ENCODE data around the gene QSOX1.

The QSOX1 gene

GRCh38 chr1:180169640-180170195, 15.0 kb downstream of the QSOX1 start:
- DNase-seq (ENCODE audit: extremely low read depth in 1 of 2, low read depth in 1 of 2): no peak

DNA sequence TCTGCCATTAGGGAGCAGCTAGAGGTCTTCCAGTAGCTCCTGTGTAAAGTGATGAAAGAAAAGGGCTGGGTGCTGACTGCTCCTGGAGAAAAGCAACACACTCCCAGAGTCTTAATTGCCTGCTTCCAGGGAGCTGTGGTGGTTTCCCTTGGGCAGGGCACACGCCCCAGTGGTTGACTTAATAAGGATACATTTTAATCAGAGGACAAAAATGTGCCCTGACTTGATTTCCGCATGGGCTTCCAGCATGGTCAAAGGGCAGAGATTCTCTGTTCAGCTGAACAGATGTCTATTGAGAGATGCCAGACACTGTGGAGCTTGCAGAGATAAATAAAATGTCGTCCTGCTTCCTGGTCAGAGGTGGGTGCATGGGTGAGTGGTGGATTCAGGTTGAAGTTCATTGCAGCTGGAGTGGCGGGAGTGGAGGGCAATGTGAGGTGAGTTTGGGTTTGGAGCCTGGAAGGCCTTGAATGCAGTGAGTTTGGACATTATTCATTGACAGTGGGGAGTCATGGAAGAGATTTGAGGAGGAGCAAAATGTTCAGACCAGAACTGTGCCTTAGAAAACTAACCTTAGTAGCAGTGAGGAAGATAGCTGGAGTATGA, 16.0 kb downstream of the QSOX1 start:
- no peak for DNase-seq (ENCODE audit: extremely low read depth in 1 of 2, low read depth in 1 of 2)

DNA sequence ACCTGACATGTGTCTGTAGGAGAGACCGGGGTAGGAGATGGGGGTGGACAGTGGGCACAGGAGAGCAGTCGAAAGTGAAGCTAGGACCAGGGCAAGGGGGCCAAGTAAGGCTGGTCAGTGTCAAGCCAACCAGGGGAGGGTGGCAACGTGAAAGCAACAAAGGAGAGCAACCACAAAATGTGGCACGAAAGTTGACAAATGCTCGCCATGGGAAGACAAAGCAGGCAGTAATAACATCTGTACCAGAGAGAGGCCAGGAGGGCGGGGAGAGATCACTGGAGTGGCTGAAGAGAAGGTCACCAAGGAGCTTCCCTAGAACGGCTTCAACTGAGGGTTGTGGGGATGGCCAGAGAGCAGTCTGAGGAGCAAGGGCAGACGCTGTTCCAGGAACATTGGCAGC, 17.0 kb downstream of the QSOX1 start:
- DNase-seq (ENCODE audit: extremely low read depth in 1 of 2, low read depth in 1 of 2): no peak

DNA sequence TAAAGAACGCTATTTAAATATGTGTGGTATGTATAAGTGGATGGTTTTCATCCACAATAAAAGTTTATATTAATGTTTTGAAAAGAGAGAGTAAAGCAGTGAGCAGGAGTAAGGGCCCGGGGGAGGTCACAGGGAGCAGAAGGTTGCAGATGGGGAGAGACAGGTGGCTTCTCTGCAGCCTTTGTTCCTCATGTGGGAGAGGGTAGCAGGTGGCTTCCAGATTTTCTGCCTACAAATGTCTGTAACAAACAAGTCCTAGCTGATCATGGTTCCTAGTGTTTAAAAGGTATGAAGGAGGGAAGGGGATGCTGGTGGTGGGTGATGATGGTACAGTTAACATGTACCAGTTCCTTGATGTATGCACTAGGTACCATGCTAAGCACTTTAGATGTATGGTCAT, 18.8 kb downstream of the QSOX1 start:
- no peak for DNase-seq (ENCODE audit: extremely low read depth in 1 of 2, low read depth in 1 of 2)

- DNase-seq (ENCODE audit: extremely low read depth in 1 of 2, low read depth in 1 of 2): no peak
These were observed 19.3 kb downstream of the QSOX1 start for GRCh38 chr1:180173952-180174351.

DNA sequence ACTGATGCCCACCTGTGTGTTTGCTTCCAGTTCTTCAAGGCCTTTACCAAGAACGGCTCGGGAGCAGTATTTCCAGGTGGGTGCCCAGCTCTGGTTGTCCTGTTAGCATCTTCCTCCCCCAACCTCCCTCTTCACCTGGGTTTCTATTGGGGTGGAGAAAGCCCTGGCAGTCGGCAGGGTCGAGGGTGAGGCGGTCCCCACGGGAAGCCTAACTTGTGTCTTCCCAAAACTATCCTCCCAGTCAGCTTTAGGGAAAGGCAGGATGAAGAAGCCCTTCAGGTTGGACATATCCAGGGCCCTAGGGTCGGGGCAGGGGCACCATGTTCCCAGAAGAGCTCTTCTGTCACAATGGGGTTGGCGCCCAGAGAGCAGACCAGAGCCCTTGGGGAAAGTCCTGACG, 20.6 kb downstream of the QSOX1 start:
- no peak for DNase-seq (ENCODE audit: extremely low read depth in 1 of 2, low read depth in 1 of 2)

DNA sequence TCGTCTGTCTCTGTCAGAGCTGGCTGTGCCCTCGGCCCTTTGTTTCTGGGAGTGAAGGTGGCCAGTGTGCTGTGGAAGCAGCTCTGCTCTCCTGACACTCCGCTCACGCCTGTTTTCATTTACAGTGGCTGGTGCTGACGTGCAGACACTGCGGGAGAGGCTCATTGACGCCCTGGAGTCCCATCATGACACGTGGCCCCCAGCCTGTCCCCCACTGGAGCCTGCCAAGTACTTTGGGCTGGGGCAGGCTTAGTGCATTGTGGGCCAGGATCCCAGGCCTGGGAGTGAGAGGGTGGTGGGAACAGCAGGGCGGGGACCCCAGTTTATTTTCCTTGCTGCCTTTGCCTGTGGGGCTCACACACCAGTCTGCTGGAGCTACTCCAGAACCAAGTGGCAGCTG, 21.1 kb downstream of the QSOX1 start:
- no peak for DNase-seq (ENCODE audit: extremely low read depth in 1 of 2, low read depth in 1 of 2)

DNA sequence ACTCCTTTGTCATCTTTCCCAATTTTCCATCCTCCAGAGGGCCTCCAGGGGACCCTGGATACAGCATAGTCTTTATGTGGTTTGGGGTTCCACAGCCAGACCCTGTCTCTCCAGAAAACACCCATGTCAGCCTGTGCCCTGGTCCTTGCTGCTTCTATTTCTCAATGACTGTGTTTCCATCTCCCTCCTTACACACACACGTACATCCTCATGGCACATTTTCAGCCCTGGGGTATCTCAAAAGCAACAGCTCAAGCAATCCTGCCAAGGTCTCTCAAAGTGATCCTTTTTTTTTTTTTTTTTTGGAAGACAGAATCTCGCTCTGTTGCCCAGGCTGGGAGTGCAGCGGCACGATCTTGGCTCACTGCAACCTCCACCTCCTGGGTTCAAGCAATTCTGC, 22.3 kb downstream of the QSOX1 start:
- no peak for DNase-seq (ENCODE audit: extremely low read depth in 1 of 2, low read depth in 1 of 2)

DNA sequence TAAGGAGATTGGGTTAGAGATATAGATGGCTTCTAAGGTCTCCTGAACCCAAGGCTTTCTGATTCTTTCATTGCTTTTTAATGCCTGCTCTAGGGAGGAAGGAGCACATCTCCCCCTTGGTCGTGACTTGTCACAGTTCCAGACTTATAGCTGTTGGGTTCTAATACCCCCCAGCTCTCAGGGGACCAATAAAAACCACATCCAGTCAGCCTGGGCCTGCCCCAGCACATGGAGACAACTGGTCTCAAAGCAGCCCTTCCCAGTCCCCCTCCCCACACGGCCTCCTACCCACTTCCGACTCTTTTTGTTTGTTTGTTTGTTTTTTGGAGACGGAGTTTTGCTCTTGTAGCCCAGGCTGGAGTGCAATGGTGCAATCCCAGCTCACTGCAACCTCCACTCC, 23.3 kb downstream of the QSOX1 start:
- DNase-seq (ENCODE audit: extremely low read depth in 1 of 2, low read depth in 1 of 2): no peak

GRCh38 chr1:180178511-180179161, 24.0 kb downstream of the QSOX1 start:
- peak in 1 of 2 donors; percentile 47 for DNase-seq (ENCODE audit: extremely low read depth in 1 of 2, low read depth in 1 of 2)

GRCh38 chr1:180179162-180179957, 24.7 kb downstream of the QSOX1 start:
- no peak for DNase-seq (ENCODE audit: extremely low read depth in 1 of 2, low read depth in 1 of 2)

DNA sequence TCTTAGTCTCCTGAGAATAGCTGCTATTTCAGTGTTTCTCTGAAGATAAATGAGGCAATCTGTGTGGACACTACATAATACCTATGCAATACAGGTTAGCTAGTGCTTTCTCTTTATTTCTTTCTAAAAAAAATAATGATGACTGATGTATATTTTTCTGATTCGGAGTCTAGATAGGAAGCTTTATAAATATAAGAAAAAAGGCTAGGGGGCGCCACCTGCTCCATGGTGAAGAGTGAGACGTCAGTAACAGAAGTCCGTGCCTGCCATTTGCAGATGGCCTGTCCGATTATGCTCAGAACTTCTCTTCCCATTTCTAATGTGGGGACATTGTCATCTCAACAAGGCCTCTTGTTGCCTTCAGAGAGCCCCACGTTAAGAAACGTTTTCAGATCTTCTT, 26.4 kb downstream of the QSOX1 start:
- no peak for DNase-seq (ENCODE audit: extremely low read depth in 1 of 2, low read depth in 1 of 2)

- DNase-seq (ENCODE audit: extremely low read depth in 1 of 2, low read depth in 1 of 2): no peak
These were observed 27.4 kb downstream of the QSOX1 start for GRCh38 chr1:180181996-180182642.

DNA sequence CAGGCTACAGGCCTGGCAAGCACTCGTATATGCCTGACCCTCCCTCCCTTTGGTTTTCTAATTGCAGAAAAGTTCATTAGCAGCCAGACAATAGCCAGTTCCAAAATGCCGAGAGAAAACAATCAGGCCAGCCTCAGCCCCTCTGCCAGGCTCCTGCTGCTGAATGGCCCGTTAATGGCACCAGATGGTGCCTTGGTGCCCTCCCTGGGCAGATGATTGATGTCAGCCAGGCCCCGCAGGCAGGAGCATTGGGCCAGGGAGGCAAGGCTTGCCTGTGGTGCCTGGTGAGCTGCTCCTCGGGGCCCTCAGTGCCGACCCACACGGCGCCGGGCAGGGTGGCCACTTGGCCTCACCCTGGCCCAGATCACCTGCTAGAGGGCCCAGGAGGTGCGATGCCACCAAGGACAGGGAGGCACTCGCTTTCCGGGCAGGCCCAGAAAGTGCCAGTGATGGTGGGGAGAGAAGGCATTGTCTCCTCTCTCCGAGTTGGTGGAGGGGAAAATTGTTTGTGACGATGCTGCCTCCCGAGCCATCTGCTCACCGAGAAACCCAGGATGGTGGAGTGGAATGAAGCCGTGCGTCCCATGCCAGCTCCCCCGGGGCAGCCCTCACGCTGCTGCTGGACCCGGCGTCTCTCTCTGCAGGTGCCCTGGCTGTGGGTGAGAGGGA, 28.1 kb downstream of the QSOX1 start:
- no peak for DNase-seq (ENCODE audit: extremely low read depth in 1 of 2, low read depth in 1 of 2)

DNA sequence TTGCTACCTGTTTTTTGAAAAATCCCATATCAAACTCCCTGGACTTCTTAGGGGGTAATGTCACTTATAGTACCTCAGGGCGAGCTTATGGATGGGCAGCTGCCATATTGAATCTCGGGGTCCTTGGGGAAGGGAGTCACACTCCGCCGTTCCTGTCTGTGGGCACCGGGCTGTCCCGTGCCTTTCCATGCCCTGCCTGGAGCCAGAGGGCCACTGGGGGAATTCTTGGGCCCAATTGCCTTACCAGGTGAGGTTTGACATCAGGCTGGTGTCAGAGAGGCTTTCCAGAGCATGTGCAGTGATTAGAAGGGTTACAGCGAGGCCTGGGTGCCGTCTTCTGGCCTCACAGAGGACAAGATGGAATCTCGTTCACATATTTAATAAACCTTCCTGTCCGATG, 28.8 kb downstream of the QSOX1 start:
- no peak for DNase-seq (ENCODE audit: extremely low read depth in 1 of 2, low read depth in 1 of 2)

DNA sequence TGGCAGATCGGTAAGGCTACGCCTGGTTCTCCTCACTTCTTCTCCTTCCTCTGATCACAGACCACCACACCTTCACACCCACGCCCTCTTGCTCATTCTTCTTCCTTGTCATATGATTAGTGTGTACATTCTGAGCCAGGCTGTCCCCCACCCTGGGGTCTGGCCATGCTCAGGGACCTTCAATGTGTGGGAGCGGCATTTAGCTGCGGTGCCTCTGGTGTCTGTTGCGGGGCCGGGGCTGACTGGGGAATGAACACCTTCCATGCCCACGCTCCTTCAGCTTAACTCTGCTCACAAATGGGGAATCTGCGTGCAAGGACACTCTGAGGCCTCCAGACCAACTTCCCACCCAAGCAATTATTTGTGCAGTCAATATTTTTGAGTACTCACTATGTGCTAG, 29.4 kb downstream of the QSOX1 start:
- no peak for DNase-seq (ENCODE audit: extremely low read depth in 1 of 2, low read depth in 1 of 2)

DNA sequence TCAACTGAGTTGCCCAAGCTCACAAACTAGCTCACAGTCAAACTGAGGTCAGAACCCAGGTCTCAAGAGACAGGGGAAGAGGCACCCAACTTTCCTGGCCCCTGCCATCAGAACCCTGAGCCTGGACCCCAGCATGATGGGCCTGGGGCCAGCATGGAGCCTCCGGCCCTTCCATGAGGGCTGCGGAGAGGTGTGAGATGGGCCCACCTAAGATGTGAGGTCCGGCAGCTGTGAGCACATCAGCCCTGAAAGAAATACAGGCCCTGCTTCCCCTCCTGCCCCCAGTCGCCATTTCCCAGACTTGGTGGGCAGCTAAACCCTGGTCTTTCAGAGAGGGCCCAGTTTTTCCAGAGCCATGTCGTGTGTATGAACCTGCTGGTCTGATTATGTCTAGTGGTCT, 30.6 kb downstream of the QSOX1 start:
- DNase-seq (ENCODE audit: extremely low read depth in 1 of 2, low read depth in 1 of 2): no peak

GRCh38 chr1:180185971-180186645, 31.4 kb downstream of the QSOX1 start:
- no peak for DNase-seq (ENCODE audit: extremely low read depth in 1 of 2, low read depth in 1 of 2)

GRCh38 chr1:180186831-180187230, 32.2 kb downstream of the QSOX1 start:
- no peak for DNase-seq (ENCODE audit: extremely low read depth in 1 of 2, low read depth in 1 of 2)

DNA sequence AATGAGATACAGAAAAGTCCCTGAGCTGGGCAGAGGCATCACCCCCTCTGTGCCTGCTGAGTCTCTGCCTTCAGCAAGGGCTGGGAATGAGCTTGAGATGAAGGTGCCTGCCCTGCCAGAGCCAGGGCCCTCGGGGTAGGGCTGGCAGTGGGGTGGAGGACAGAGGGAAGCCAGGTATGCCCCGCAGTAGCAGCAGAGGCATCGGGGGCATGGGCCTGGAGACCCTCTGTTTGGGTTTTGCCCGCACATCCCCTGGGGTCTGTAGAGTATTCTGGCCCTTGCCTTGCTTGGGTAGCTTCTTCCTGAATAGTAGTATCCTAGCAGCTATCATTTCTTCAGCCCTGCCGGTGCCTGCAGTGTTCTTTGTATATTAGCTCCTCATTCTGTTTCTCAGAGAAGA, 33.0 kb downstream of the QSOX1 start:
- DNase-seq (ENCODE audit: extremely low read depth in 1 of 2, low read depth in 1 of 2): no peak

Measured in activated CD8-positive, alpha-beta memory T cell treated with anti-CD3 and anti-CD28 coated beads for 1 hour (primary cell).